ENCODE measurements around the gene HYAL3.

- no peak for TF ChIP-seq CTCF (IDR thresholded peaks at IDR 0.05)
- no peak for TF ChIP-seq POLR2AphosphoS5 (IDR thresholded peaks at IDR 0.05)
- no peak for TF ChIP-seq POLR2A (IDR thresholded peaks at IDR 0.05)
- no peak for TF ChIP-seq EP300 (IDR thresholded peaks at IDR 0.05)
Measured at GRCh38 chr3:50268276-50268675, 30.9 kb downstream of the HYAL3 start.

Measured in sigmoid colon (tissue), 4 donors.